ENCODE results near the gene TCP1. TPM values are rescaled to one million over a fixed set of nuclear protein-coding genes. Genes with fewer than 3 reads are reported as not detected.

The TCP1 gene
- total RNA-seq, 2 donors from 2014 or later = 101 to 102 TPM

DNA sequence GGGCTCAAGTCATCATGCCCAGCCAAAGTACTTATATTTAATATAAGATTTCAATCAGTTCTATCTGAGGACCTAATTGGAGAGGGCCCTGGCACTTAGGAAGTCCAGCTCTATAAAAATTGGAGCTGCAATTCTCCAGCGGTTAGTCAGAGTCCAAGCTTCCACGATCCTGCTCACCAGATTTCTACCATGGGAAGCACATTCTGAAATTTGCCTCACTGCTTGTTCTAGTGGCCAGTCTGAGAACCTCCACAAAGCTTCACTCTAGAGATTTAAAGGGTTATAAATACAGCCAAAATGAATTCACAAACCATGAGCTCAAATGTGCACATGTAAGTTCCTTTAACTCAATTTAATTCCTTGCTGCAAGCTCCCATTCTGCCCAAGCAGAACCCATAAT lies 44.2 kb upstream of the TCP1 start:
- TF ChIP-seq CTCF (IDR thresholded peaks at IDR 0.05) = no peak
- H3K9me3 ChIP-seq = no peaks in the 10 kb centered on the region
- DNase-seq (ENCODE audit: low spot score) = no peak
- H3K27me3 ChIP-seq = no peaks in the 10 kb centered on the region
- H3K27ac ChIP-seq = no peak overlapping the region
- no peaks in the 10 kb centered on the region for H3K36me3 ChIP-seq
- peaks cover 0 to 30% of the 10 kb centered on the region in 2 donors for H3K4me1 ChIP-seq
- H3K4me3 ChIP-seq = no peak overlapping the region

GRCh38 chr6:159832946-159833345 lies 43.5 kb upstream of the TCP1 start:
- no peak for TF ChIP-seq CTCF (IDR thresholded peaks at IDR 0.05)
- no peak overlapping the region for H3K27ac ChIP-seq
- no peaks in the 10 kb centered on the region for H3K9me3 ChIP-seq
- H3K36me3 ChIP-seq = no peaks in the 10 kb centered on the region
- peaks cover 0 to 30% of the 10 kb centered on the region in 2 donors for H3K4me1 ChIP-seq
- no peak overlapping the region for H3K4me3 ChIP-seq
- no peaks in the 10 kb centered on the region for H3K27me3 ChIP-seq
- DNase-seq (ENCODE audit: low spot score) = no peak

GRCh38 chr6:159831373-159831679 lies 41.9 kb upstream of the TCP1 start:
- Histone ChIP-seq H3K27ac (no peak overlapping the region), H3K4me1 (peaks cover 0 to 28% of the 10 kb centered on the region in 2 donors), H3K9me3 (no peaks in the 10 kb centered on the region), H3K4me3 (no peak overlapping the region), H3K36me3 (no peaks in the 10 kb centered on the region), H3K27me3 (no peaks in the 10 kb centered on the region)
- DNase-seq (ENCODE audit: low spot score) = no peak
- TF ChIP-seq CTCF (IDR thresholded peaks at IDR 0.05) = no peak

DNA sequence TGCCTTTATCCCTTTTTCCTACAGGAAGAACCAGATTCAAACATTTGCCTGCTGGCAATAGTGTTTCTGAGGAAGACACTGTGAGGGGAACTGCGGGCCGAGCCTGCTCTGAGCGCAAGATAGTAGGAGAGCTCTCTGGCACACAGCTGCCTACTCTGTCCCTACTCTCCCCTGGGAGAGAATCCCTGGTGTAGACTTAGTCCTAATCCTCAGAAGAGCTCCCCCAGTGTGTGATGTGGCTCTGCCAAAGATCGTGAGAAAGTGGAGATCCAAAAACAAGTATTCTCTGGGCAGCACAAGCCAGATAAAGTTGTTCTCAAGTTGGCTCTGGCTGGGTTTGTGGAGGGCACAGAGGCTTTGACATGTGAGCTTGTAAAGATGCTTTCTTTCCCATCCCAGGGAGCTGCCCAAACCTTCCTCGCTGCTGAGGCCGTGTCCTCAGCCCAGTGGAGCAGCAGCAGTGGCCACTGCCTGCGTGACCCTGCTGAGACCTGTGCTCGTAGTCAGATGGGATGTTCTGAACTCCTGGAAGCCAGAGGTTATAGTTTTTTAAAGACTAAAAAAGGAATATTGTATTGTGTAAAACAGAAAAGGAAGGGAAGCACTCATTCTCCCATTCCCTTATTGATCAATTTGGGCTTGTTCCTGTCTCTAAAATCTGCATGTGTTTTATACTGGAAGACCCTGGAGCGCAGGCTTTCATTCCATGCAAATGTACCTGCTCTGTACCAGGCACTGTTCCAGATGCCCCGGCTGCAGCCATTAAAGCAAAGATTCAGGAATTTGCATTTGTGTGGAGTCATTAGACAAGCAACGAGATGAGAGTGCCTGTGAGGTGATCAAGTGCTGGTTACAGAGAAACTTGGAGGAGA lies 41.3 kb upstream of the TCP1 start:
- Histone ChIP-seq H3K27ac (no peak overlapping the region), H3K27me3 (no peaks in the 10 kb centered on the region), H3K9me3 (no peaks in the 10 kb centered on the region), H3K36me3 (no peaks in the 10 kb centered on the region), H3K4me1 (peaks cover 0 to 22% of the 10 kb centered on the region in 2 donors), H3K4me3 (no peak overlapping the region)
- no peak for DNase-seq (ENCODE audit: low spot score)
- TF ChIP-seq CTCF (IDR thresholded peaks at IDR 0.05) = no peak

DNA sequence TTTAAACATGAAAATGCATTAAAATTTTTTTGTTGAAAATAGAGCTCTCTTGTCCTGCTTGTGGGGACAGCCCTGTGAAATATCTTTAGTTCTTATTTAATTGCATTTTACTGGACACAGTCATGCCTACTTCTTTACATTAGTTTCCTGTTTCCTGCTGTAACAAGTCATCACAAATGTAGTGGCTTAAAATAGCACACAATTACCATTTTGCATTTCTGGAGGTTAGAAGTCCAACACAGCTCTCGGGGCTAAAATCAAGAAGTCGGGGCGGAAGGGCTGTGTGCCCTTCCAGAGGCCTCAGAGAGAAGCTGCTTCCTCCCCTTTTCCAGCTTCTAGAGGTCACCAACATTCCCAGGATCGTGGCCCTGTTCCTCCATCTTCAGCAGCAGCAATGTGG lies 40.1 kb upstream of the TCP1 start:
- H3K27me3 ChIP-seq = no peaks in the 10 kb centered on the region
- no peaks in the 10 kb centered on the region for H3K36me3 ChIP-seq
- no peak overlapping the region for H3K27ac ChIP-seq
- no peak for DNase-seq (ENCODE audit: low spot score)
- no peaks in the 10 kb centered on the region for H3K9me3 ChIP-seq
- H3K4me1 ChIP-seq = peaks cover 0 to 15% of the 10 kb centered on the region in 2 donors
- no peak overlapping the region for H3K4me3 ChIP-seq
- TF ChIP-seq CTCF (IDR thresholded peaks at IDR 0.05) = no peak

DNA sequence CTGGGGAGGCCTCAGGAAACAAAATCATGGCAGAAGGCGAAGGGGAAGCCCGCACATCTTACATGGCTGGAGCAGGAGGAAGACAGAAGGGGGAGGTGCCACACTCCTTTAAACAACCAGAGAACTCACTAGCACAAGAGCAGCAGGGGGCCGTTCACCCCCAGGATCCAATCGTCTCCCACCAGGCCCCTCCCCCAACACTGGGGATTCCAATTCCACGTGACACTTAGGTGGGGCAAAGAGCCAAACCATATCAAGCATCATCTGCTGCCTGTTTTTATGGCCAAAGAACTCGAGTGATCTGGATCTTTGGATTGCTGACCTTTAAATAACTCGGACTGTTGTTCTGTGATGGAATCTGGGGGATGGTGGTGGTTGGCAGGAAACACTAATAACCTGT lies 38.7 kb upstream of the TCP1 start:
- H3K36me3 ChIP-seq = no peaks in the 10 kb centered on the region
- H3K27me3 ChIP-seq = no peaks in the 10 kb centered on the region
- H3K4me1 ChIP-seq = peaks cover 0 to 15% of the 10 kb centered on the region in 2 donors
- H3K9me3 ChIP-seq = no peaks in the 10 kb centered on the region
- no peak for TF ChIP-seq CTCF (IDR thresholded peaks at IDR 0.05)
- no peak for DNase-seq (ENCODE audit: low spot score)
- H3K27ac ChIP-seq = no peak overlapping the region
- H3K4me3 ChIP-seq = no peak overlapping the region
